Dendritic cell treated with granulocyte-macrophage colony-stimulating factor and Interleukin-4, amounts not matched to agents 40 ng/mL and 50 ng/mL, for 4 days (primary cell): Measurements from ENCODE around the gene TRPM3.
A peak's percentile ranks its signal among the peaks of the same experiment; 100 is the strongest.

Experiments used
- H3K27ac Mint-ChIP-seq: one replicate; pipeline ENCODE4 v1.8.0; 2022; ENCODE audit warnings: mild to moderate bottlenecking, mixed read lengths
- H3K27me3 Mint-ChIP-seq: one replicate; pipeline ENCODE4 v1.8.0; 2022; ENCODE audit warnings: mild to moderate bottlenecking, mixed read lengths
- H3K36me3 Mint-ChIP-seq: one replicate; pipeline ENCODE4 v1.8.0; 2022; ENCODE audit warnings: low read depth, mixed read lengths
- H3K4me1 Mint-ChIP-seq: one replicate; pipeline ENCODE4 v1.8.0; 2022; ENCODE audit warnings: low read depth, mixed read lengths
- H3K4me3 Mint-ChIP-seq: one replicate; pipeline ENCODE4 v1.8.0; 2022; ENCODE audit warnings: mild to moderate bottlenecking, moderate library complexity, mixed read lengths
- H3K9me3 Mint-ChIP-seq: one replicate; pipeline ENCODE4 v1.8.0; 2022; ENCODE audit warnings: mixed read lengths
- intact Hi-C: fragments of 100-400 bp; cut with micrococcal nuclease; formaldehyde crosslinking; loops from one replicate; pipeline ENCODE4 v1.15.0; 2022

Gene TRPM3

GRCh38 chr9:70625078-70625477 lies 496.3 kb downstream of the TRPM3 start:
- Mint-ChIP-seq H3K4me1 (peaks cover 2% of the 10 kb centered on the region), H3K4me3 (no peak overlapping the region)

GRCh38 chr9:70618784-70619183 lies 502.6 kb downstream of the TRPM3 start:
- H3K4me3 Mint-ChIP-seq, result no peak overlapping the region
- H3K27me3 Mint-ChIP-seq, result no peaks in the 10 kb centered on the region
- intact Hi-C loops, result no loop called here
- no peaks in the 10 kb centered on the region for H3K9me3 Mint-ChIP-seq
- no peak overlapping the region for H3K27ac Mint-ChIP-seq
- H3K4me1 Mint-ChIP-seq, result peaks cover 6% of the 10 kb centered on the region
- no peaks in the 10 kb centered on the region for H3K36me3 Mint-ChIP-seq

More at GRCh38 chr9:70625078-70625477, 496.3 kb downstream of the TRPM3 start:
- H3K36me3 Mint-ChIP-seq, result no peaks in the 10 kb centered on the region
- no peak overlapping the region for H3K27ac Mint-ChIP-seq
- no peaks in the 10 kb centered on the region for H3K9me3 Mint-ChIP-seq
- intact Hi-C loops, result no loop called here
- H3K27me3 Mint-ChIP-seq, result no peaks in the 10 kb centered on the region

GRCh38 chr9:70617033-70617828 lies 504.2 kb downstream of the TRPM3 start:
- peaks cover 6% of the 10 kb centered on the region for H3K4me1 Mint-ChIP-seq
- no peaks in the 10 kb centered on the region for H3K36me3 Mint-ChIP-seq
- no peaks in the 10 kb centered on the region for H3K27me3 Mint-ChIP-seq
- no peak overlapping the region for H3K27ac Mint-ChIP-seq
- H3K9me3 Mint-ChIP-seq, result no peaks in the 10 kb centered on the region
- intact Hi-C loops, result no loop called here
- no peak overlapping the region for H3K4me3 Mint-ChIP-seq

DNA sequence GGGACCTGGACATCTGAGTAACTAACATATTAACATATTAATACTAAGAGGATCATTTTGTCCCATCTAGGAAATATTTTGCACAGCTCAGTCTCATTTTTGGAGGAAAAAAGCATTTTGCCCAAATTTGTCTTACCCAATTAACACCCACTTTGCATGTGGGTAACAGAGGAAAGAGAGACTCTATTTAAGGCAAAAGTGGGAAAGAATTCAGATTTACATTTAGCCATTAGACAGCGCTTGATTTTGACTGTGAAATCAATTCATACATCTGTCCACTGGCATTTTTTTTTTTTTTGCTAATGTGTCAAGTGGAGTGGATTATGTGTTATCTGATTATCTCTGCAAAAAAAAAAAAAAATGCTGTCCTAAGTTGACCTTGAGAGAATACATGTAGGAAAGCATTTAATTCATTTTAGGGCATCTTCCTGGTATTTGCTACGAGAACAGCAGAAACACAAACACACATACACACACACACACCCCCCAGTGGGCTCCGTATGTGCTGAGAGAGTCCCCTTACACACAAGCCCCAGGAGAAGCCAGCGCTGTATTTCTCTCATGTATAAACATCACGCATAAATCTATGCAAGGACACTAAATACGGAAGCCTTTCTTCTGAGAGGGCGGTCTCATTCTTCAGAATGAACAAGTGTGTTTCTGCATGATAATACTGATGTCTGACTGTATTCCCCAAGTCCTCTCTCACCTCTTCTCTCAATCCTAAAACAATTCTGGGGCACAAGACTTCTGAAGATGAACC lies 505.0 kb downstream of the TRPM3 start:
- H3K4me1 Mint-ChIP-seq, result peaks cover 8% of the 10 kb centered on the region
- intact Hi-C loops, result no loop called here
- H3K27ac Mint-ChIP-seq, result no peak overlapping the region
- no peaks in the 10 kb centered on the region for H3K27me3 Mint-ChIP-seq
- H3K9me3 Mint-ChIP-seq, result peaks cover 4% of the 10 kb centered on the region
- H3K36me3 Mint-ChIP-seq, result no peaks in the 10 kb centered on the region
- no peak overlapping the region for H3K4me3 Mint-ChIP-seq

DNA sequence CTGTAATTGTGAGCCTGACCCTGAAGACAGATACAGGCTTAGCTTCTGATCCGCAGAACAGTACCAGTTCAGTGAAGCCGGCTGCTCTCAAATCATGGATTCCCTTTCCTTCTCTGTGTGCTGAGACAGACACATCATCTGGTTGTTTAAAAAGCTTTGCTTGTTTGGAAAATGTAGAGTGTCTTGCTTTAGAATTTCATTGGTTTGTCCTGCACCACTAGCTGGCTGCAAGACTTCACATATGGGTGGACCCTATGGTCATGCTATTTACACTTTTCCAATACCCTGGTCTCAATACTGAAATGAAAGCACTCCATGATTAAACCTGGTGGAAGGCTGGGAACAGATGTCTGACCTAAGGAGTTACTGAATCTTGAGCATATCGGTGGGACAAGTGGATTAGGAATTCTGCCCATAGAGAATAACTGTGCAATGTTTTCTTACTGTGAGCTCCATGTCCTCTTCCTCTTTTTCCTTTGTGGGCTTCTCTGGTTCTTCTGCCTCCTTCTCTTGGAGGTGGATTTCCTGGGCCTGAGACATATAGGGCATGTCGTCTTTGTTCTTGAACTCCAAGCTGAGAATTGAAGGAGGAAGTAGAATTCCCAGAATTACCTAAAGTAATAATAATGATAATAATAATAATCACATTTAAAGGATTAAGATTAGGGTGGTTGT lies 505.8 kb downstream of the TRPM3 start:
- intact Hi-C loops, result no loop called here
- H3K4me3 Mint-ChIP-seq, result no peak overlapping the region

GRCh38 chr9:70614786-70615463 lies 506.5 kb downstream of the TRPM3 start:
- intact Hi-C loops, result no loop called here
- Mint-ChIP-seq H3K27ac (no peak overlapping the region), H3K4me3 (no peak overlapping the region), H3K4me1 (peaks cover 6% of the 10 kb centered on the region), H3K27me3 (no peaks in the 10 kb centered on the region), H3K36me3 (no peaks in the 10 kb centered on the region), H3K9me3 (peaks cover 17% of the 10 kb centered on the region)

More for the DNA sequence above, 505.8 kb downstream of the TRPM3 start:
- no peaks in the 10 kb centered on the region for H3K27me3 Mint-ChIP-seq
- H3K27ac Mint-ChIP-seq, result no peak overlapping the region
- no peaks in the 10 kb centered on the region for H3K36me3 Mint-ChIP-seq
- H3K4me1 Mint-ChIP-seq, result peaks cover 10% of the 10 kb centered on the region
- peaks cover 12% of the 10 kb centered on the region for H3K9me3 Mint-ChIP-seq

DNA sequence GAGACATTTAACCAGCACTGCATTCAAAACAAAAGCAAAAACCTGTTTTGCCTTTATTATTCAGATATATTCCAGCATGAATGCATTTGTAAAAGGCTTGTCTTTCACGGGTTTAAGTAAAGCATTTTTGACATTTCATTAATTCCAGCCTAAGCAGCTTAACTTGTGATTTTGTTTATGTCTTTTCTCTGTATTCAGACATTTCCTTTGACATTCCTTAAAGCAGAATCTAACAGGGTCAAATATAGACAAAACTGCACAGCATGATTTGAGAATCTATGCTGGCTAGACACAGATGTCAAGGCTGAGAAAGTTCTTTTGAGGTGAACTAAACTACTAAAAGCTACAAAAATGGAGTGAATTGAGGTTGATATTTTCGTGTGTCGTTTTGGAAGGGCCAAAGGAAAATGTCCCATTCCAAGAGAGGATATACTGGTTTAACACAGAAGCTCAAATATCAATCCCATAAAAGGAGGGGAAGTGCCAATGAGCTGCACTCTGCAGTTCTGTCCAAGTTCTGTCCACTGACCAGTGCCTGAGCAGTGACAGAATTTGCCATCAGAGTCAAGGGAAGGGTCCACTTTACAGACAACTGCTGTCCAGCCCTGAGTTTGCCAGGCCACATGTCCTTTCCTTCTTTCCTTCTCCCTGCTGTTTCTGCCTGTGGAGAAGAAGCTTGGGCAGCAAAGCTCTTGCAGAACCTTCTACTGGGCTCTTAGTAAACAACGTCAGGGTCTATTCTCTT lies 508.2 kb downstream of the TRPM3 start:
- Mint-ChIP-seq H3K36me3 (no peaks in the 10 kb centered on the region), H3K27me3 (no peaks in the 10 kb centered on the region), H3K27ac (no peak overlapping the region), H3K9me3 (peaks cover 17% of the 10 kb centered on the region), H3K4me1 (peaks cover 6% of the 10 kb centered on the region), H3K4me3 (no peak overlapping the region)
- intact Hi-C loops, result no loop called here

DNA sequence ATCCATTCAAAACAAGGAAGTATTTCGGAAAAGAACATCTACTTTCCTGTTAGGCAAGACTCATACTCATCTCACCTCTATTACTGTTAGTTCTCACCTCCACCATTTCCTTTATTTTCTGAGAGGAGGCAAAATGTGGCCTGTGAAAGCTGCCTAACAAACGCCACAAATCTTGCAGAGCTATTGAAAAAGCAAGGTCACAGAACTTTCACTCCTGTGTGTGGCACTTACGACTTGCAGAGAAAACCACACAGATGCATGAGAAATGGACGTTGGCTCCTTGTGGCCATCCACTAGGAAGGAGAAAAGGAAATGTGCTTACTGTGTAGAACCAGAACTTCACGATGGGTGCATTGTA lies 511.2 kb downstream of the TRPM3 start:
- no peak overlapping the region for H3K27ac Mint-ChIP-seq

DNA sequence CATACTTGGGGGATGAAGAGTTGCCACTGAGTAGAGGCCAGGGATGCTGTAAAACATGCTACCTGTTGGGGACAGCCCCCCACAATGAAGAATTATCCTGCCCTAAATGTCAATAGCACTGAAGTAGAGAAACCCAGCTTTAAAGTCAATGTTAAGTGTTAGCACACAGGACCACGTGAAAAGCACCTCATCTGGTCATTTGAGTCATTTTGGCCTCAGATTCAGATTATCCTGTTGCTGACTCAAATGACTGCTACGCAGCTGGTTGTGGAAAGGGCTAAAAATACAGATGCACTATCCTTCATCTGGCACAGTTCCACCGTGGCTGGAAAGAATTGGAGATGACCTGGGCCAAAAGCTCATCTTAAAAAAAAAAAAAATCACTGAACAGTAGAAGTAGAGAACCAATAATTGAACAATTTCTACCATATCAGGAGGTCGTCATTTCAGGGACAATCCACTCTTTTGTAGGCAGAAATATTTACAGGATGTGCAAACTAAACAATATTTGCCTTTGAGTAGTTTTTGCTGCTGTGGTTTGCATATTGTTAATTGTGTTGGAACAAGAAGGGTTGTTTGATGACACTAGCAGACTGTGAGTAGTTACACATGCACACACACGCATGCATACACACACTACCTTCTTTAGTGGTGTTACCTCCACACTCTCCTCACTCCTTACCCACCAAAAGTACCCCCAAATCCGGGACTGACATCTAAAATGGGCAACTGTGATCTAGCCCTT lies 511.7 kb downstream of the TRPM3 start:
- Mint-ChIP-seq H3K9me3 (peaks cover 17% of the 10 kb centered on the region), H3K27ac (no peak overlapping the region), H3K27me3 (no peaks in the 10 kb centered on the region), H3K4me1 (peaks cover 23% of the 10 kb centered on the region), H3K36me3 (no peaks in the 10 kb centered on the region), H3K4me3 (no peak overlapping the region)
- intact Hi-C loops, result loop anchor here (5.0 kb wide), 1 partner anchor 347 kb away; no protein-coding TSS in a partner anchor

More for the DNA sequence above, 511.2 kb downstream of the TRPM3 start:
- H3K9me3 Mint-ChIP-seq, result peaks cover 17% of the 10 kb centered on the region
- H3K4me3 Mint-ChIP-seq, result no peak overlapping the region
- H3K27me3 Mint-ChIP-seq, result no peaks in the 10 kb centered on the region
- H3K4me1 Mint-ChIP-seq, result peaks cover 23% of the 10 kb centered on the region
- intact Hi-C loops, result no loop called here
- H3K36me3 Mint-ChIP-seq, result no peaks in the 10 kb centered on the region

GRCh38 chr9:70609011-70609410 lies 512.4 kb downstream of the TRPM3 start:
- H3K4me3 Mint-ChIP-seq, result no peak overlapping the region
- intact Hi-C loops, result loop anchor here (5.0 kb wide), 1 partner anchor 347 kb away; no protein-coding TSS in a partner anchor
- H3K36me3 Mint-ChIP-seq, result no peaks in the 10 kb centered on the region
- no peak overlapping the region for H3K27ac Mint-ChIP-seq
- no peaks in the 10 kb centered on the region for H3K27me3 Mint-ChIP-seq
- peaks cover 17% of the 10 kb centered on the region for H3K9me3 Mint-ChIP-seq
- H3K4me1 Mint-ChIP-seq, result peaks cover 23% of the 10 kb centered on the region

- Mint-ChIP-seq H3K4me3 (no peak overlapping the region), H3K27ac (peak overlapping the region; percentile 55), H3K27me3 (no peaks in the 10 kb centered on the region), H3K9me3 (peaks cover 17% of the 10 kb centered on the region), H3K4me1 (peaks cover 23% of the 10 kb centered on the region), H3K36me3 (no peaks in the 10 kb centered on the region)
- intact Hi-C loops, result loop anchor here (5.0 kb wide), 1 partner anchor 346 kb away; no protein-coding TSS in a partner anchor
Measured at GRCh38 chr9:70607926-70608325, 513.5 kb downstream of the TRPM3 start.

- H3K4me1 Mint-ChIP-seq, result peaks cover 23% of the 10 kb centered on the region
- H3K9me3 Mint-ChIP-seq, result peaks cover 17% of the 10 kb centered on the region
- no peaks in the 10 kb centered on the region for H3K36me3 Mint-ChIP-seq
- intact Hi-C loops, result loop anchor here (5.0 kb wide), 1 partner anchor 345 kb away; no protein-coding TSS in a partner anchor
- no peak overlapping the region for H3K4me3 Mint-ChIP-seq
- no peaks in the 10 kb centered on the region for H3K27me3 Mint-ChIP-seq
- peak overlapping the region; percentile 55 for H3K27ac Mint-ChIP-seq
Measured at GRCh38 chr9:70607329-70607728, 514.1 kb downstream of the TRPM3 start.
